HEK293 (cell line): ENCODE measurements around the gene PIK3C2B.
"Not testable (repeated sequence)": the region's sequence is repeated elsewhere in the genome, so short reads cannot be mapped to it uniquely, and the experiment has no call there.

Experiments used
- CTCF ChIA-PET: fragments of 350-600 bp; formaldehyde crosslinking; extraction: SDS; loops from one replicate; lab custom pipeline; 2021; ENCODE audit warnings: antibody characterized with exemption; lab: Yijun Ruan, JAX
- POLR2A ChIA-PET: fragments of 300-600 bp; formaldehyde crosslinking; extraction: SDS; loops from one replicate; lab custom pipeline; 2020; ENCODE audit warnings: antibody characterized with exemption, inconsistent platforms; lab: Yijun Ruan, JAX
- H3K27ac ChIP-seq: fragments of 200-500 bp; sonication (Bioruptor generic); 2 replicates; pipeline ENCODE4 v1.5.1; 2014; ENCODE audit warnings: low read depth, low read length, control low read depth, inconsistent platforms; ENCODE audit errors: extremely low read depth
- H3K36me3 ChIP-seq, 2 experiments: fragments of 200-500 bp in 1 of 2; sonication (Bioruptor generic) in 1 of 2; 1 replicate in 1 of 2; 2 replicates in 1 of 2; pipeline ENCODE4 v1.5.1; 2014 to 2017; ENCODE audit warnings: inconsistent platforms in 2 of 2, low read length in 2 of 2; ENCODE audit not compliant: control insufficient read depth in 2 of 2, insufficient read depth in 1 of 2
- H3K4me1 ChIP-seq: fragments of 200-500 bp; sonication (Bioruptor generic); 2 replicates; pipeline ENCODE4 v1.5.1; 2014; ENCODE audit warnings: mild to moderate bottlenecking, low read length, inconsistent platforms; ENCODE audit not compliant: control insufficient read depth, insufficient read depth
- H3K4me3 ChIP-seq: 2 replicates; pipeline ENCODE4 v1.5.1; 2011; ENCODE audit warnings: low read depth, mild to moderate bottlenecking, control low read depth, low read length, moderate library complexity
- H3K9me3 ChIP-seq: fragments of 200-500 bp; sonication (Bioruptor generic); 2 replicates; pipeline ENCODE4 v1.5.1; 2014; ENCODE audit warnings: low read depth, low read length, inconsistent platforms; ENCODE audit not compliant: control insufficient read depth, insufficient read depth
- ATF2 ChIP-seq: fragments of 450-650 bp; formaldehyde crosslinking; IDR thresholded peaks from 2 replicates; pipeline ENCODE4 v1.5.1; 2016; ENCODE audit warnings: missing biosample characterization, missing genetic modification characterization, low read depth
- KLF9 ChIP-seq: fragments of 450-650 bp; formaldehyde crosslinking; IDR thresholded peaks from 2 replicates; pipeline ENCODE4 v1.5.1; 2016; ENCODE audit warnings: missing biosample characterization, missing genetic modification characterization, low read depth
- SP2 ChIP-seq: fragments of 450-650 bp; formaldehyde crosslinking; IDR thresholded peaks from 2 replicates; pipeline ENCODE4 v1.5.1; 2016; ENCODE audit warnings: missing biosample characterization, missing genetic modification characterization
- ZBTB1 ChIP-seq: fragments of 450-650 bp; formaldehyde crosslinking; IDR thresholded peaks from 2 replicates; pipeline ENCODE4 v1.5.1; 2016; ENCODE audit warnings: missing biosample characterization, missing genetic modification characterization
- ZBTB49 ChIP-seq: fragments of 450-650 bp; formaldehyde crosslinking; IDR thresholded peaks from 2 replicates; pipeline ENCODE4 v1.5.1; 2016; ENCODE audit warnings: missing biosample characterization, missing genetic modification characterization, low read depth
- ZFP37 ChIP-seq: fragments of 450-650 bp; formaldehyde crosslinking; IDR thresholded peaks from 2 replicates; pipeline ENCODE4 v1.5.1; 2016; ENCODE audit warnings: missing biosample characterization, missing genetic modification characterization
- ZIC2 ChIP-seq: fragments of 450-650 bp; formaldehyde crosslinking; IDR thresholded peaks from 2 replicates; pipeline ENCODE4 v1.5.1; 2016; ENCODE audit warnings: missing biosample characterization, missing genetic modification characterization
- ZNF138 ChIP-seq: fragments of 450-650 bp; formaldehyde crosslinking; IDR thresholded peaks from 2 replicates; pipeline ENCODE4 v1.5.1; 2016; ENCODE audit warnings: missing biosample characterization, missing genetic modification characterization, borderline replicate concordance
- ZNF148 ChIP-seq: fragments of 450-650 bp; formaldehyde crosslinking; IDR thresholded peaks from 2 replicates; pipeline ENCODE4 v1.5.0; 2017; ENCODE audit warnings: missing biosample characterization, missing genetic modification characterization, borderline replicate concordance
- ZNF184 ChIP-seq: fragments of 450-650 bp; IDR thresholded peaks from 2 replicates; pipeline ENCODE4 v1.5.1; 2018; ENCODE audit warnings: missing biosample characterization, mild to moderate bottlenecking, missing genetic modification characterization
- ZNF221 ChIP-seq: fragments of 450-650 bp; formaldehyde crosslinking; IDR thresholded peaks from 2 replicates; pipeline ENCODE4 v1.5.1; 2017; ENCODE audit warnings: missing biosample characterization, missing genetic modification characterization, borderline replicate concordance
- ZNF223 ChIP-seq: fragments of 450-650 bp; formaldehyde crosslinking; IDR thresholded peaks from 2 replicates; pipeline ENCODE4 v1.5.1; 2016; ENCODE audit warnings: missing biosample characterization, missing genetic modification characterization
- ZNF239 ChIP-seq: fragments of 450-650 bp; formaldehyde crosslinking; IDR thresholded peaks from 2 replicates; pipeline ENCODE4 v1.5.1; 2016; ENCODE audit warnings: missing biosample characterization, missing genetic modification characterization
- ZNF433 ChIP-seq: fragments of 450-650 bp; formaldehyde crosslinking; IDR thresholded peaks from 2 replicates; pipeline ENCODE4 v1.5.1; 2016; ENCODE audit warnings: missing biosample characterization, missing genetic modification characterization, low read depth
- ZNF558 ChIP-seq: fragments of 450-650 bp; formaldehyde crosslinking; IDR thresholded peaks from 2 replicates; pipeline ENCODE4 v1.5.1; 2016; ENCODE audit warnings: missing biosample characterization, missing genetic modification characterization
- ZNF621 ChIP-seq: fragments of 450-650 bp; formaldehyde crosslinking; IDR thresholded peaks from 2 replicates; pipeline ENCODE4 v1.5.1; 2017; ENCODE audit warnings: missing biosample characterization, missing genetic modification characterization
- ZNF704 ChIP-seq: fragments of 450-650 bp; formaldehyde crosslinking; IDR thresholded peaks from 2 replicates; pipeline ENCODE4 v1.5.1; 2016; ENCODE audit warnings: missing biosample characterization, missing genetic modification characterization

PIK3C2B gene

GRCh38 chr1:204487256-204487615 lies 7.4 kb downstream of the PIK3C2B start:
- no peaks in the 10 kb centered on the region for H3K36me3 ChIP-seq
- TF ChIP-seq ZNF221 (tag by site-specific recombination) (no peak), ZNF558 (tag by site-specific recombination) (no peak), ZNF138 (tag by site-specific recombination) (no peak), ATF2 (no peak), SP2 (no peak), ZIC2 (tag by site-specific recombination) (no peak), ZNF433 (tag by site-specific recombination) (no peak), KLF9 (no peak), ZBTB1 (tag by site-specific recombination) (no peak), ZBTB49 (tag by site-specific recombination) (no peak), ZNF148 (tag by site-specific recombination) (no peak), ZNF184 (tag by site-specific recombination) (no peak), ZNF239 (tag by site-specific recombination) (no peak), ZNF704 (tag by site-specific recombination) (no peak), ZNF223 (tag by site-specific recombination) (no peak), ZNF621 (no peak), ZFP37 (tag by site-specific recombination) (no peak)
- H3K9me3 ChIP-seq, result no peaks in the 10 kb centered on the region
- no peaks in the 10 kb centered on the region for H3K4me1 ChIP-seq
- ChIA-PET CTCF (interaction anchor here (0.6 to 4.4 kb wide), 5 partner anchors 9 to 320 kb away, joined by 3 to 18 read pairs (median 5); no protein-coding TSS in a partner anchor), POLR2A (no interaction called here)
- no peak overlapping the region for H3K27ac ChIP-seq
- H3K4me3 ChIP-seq, result no peak overlapping the region

GRCh38 chr1:204486513-204487255 lies 7.9 kb downstream of the PIK3C2B start:
- CTCF ChIA-PET, result interaction anchor here (0.6 to 4.4 kb wide), 4 partner anchors 8 to 275 kb away, joined by 3 to 18 read pairs (median 6); no protein-coding TSS in a partner anchor
- POLR2A ChIA-PET, H3K4me3 ChIP-seq, H3K4me1 ChIP-seq, H3K27ac ChIP-seq, H3K9me3 ChIP-seq, H3K36me3 ChIP-seq: not testable (repeated sequence)
